Measurements from ENCODE around the gene ESAM.

- TF ChIP-seq CTCF (conservative IDR thresholded peaks at IDR 0.05 in 1 of 2, IDR thresholded peaks at IDR 0.05 in 1 of 2; ENCODE audit: extremely low read depth in 1 of 2, insufficient read depth in 1 of 2, low read depth in 1 of 2, low read length in 2 of 2) (no peak), EZH2 (IDR thresholded peaks at IDR 0.05; ENCODE audit: borderline replicate concordance, low read length) (no peak)
Observed at GRCh38 chr11:124776865-124777645, 15.0 kb upstream of the ESAM start.
